Measurements from ENCODE around the gene CHRDL2. TPM values are rescaled to one million over a fixed set of nuclear protein-coding genes. Genes with fewer than 3 reads are reported as not detected.

The CHRDL2 gene
- total and polyA plus RNA-seq, 2 donors (not counting 1 experiment from before 2014, with no cell fraction given), result 0.24 TPM; not detected in 1

DNA sequence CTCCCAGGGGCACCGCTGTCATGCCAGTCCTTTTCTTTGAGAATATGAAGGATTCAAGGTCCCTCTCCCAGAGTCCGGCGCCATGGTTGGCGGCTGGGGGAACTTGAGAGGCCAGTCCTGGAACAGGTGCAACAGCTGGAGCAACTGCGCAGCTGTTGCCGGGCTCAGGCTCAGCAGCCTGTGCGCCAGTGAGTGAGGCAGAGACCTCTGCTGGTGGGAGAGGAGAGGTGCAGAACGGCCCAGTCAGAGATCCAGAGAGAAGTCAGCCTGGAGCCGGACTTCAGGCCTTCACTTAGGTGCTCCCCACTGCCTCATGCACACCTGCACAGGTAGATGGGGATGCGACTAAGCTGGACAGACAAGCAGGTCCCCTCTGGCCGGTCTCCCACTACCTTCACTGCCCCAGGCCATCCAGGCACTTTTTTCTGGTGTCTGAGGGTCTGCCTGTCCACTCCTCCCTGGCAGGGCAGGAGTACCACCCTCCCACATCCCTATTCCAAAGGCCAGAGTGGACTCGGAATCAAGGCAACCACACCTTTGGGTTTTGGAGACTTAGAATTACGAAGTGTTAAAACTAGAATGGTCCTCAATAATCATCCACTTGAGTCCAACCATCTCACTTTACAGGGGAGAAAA, 4.6 kb downstream of the CHRDL2 start:
- H3K36me3 ChIP-seq (replicated peaks in 1 of 2; ENCODE audit: control extremely low read depth in 1 of 2, control insufficient read depth in 1 of 2, extremely low read depth in 1 of 2, insufficient read depth in 2 of 2, low read length in 1 of 2), result no peaks in the 10 kb centered on the region
- POLR2A ChIA-PET, result no interaction called here
- Mint-ChIP-seq H3K4me1 (peaks cover 5% of the 10 kb centered on the region), H3K9me3 (ENCODE audit: insufficient read depth) (no peaks in the 10 kb centered on the region), H3K27ac (no peak overlapping the region), H3K27me3 (peaks cover 37% of the 10 kb centered on the region), H3K4me3 (no peak overlapping the region)
- ATAC-seq (ENCODE audit: low read depth) (peak; percentile 94), DNase-seq (peak; percentile 71)
- no peak overlapping the region for H3K27ac ChIP-seq (ENCODE audit: low read length in 2 of 2)
- no peak overlapping the region for H3K9ac ChIP-seq (ENCODE audit: low read length)
- no peak for TF ChIP-seq EZH2 (IDR thresholded peaks at IDR 0.05; ENCODE audit: borderline replicate concordance, insufficient read depth, low read depth, low read length, poor library complexity, severe bottlenecking)
- TF ChIP-seq, protein P1, sequence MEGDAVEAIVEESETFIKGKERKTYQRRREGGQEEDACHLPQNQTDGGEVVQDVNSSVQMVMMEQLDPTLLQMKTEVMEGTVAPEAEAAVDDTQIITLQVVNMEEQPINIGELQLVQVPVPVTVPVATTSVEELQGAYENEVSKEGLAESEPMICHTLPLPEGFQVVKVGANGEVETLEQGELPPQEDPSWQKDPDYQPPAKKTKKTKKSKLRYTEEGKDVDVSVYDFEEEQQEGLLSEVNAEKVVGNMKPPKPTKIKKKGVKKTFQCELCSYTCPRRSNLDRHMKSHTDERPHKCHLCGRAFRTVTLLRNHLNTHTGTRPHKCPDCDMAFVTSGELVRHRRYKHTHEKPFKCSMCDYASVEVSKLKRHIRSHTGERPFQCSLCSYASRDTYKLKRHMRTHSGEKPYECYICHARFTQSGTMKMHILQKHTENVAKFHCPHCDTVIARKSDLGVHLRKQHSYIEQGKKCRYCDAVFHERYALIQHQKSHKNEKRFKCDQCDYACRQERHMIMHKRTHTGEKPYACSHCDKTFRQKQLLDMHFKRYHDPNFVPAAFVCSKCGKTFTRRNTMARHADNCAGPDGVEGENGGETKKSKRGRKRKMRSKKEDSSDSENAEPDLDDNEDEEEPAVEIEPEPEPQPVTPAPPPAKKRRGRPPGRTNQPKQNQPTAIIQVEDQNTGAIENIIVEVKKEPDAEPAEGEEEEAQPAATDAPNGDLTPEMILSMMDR (IDR thresholded peaks at IDR 0.05), result peak; percentile 88
- H2AFZ ChIP-seq (ENCODE audit: insufficient read depth, low read depth, low read length, poor library complexity, severe bottlenecking), result no peak overlapping the region
- no peaks in the 10 kb centered on the region for H3K79me2 ChIP-seq (ENCODE audit: control insufficient read depth, insufficient read depth, low read length)
- no peaks in the 10 kb centered on the region for H4K20me1 ChIP-seq (ENCODE audit: control insufficient read depth, insufficient read depth, low read length, poor library complexity, severe bottlenecking)
- peaks cover 4% of the 10 kb centered on the region in 2 donors for H3K4me1 ChIP-seq (ENCODE audit: control insufficient read depth in 2 of 2, insufficient read depth in 2 of 2, low read length in 2 of 2)
- H3K9me3 ChIP-seq (ENCODE audit: control extremely low read depth in 1 of 3, control insufficient read depth in 2 of 3, insufficient read depth in 1 of 3, low read length in 2 of 3), result no peaks in the 10 kb centered on the region
- H3K4me3 ChIP-seq (ENCODE audit: control extremely low read depth in 1 of 5, extremely low read depth in 1 of 5, insufficient read depth in 1 of 5, low read depth in 2 of 5, low read length in 4 of 5), result no peak overlapping the region
- intact Hi-C loops (cut with micrococcal nuclease), result loop anchor here (5.0 kb wide), 1 partner anchor 274 kb away; no protein-coding TSS in a partner anchor
- 8% methylated on average over 10 of the region's 13 CpGs for WGBS (ENCODE audit: insufficient coverage)
- no peak overlapping the region for H3K4me2 ChIP-seq (replicated peaks; ENCODE audit: low read depth, low read length, poor library complexity, severe bottlenecking)
- peaks cover 0 to 30% (median 9%) of the 10 kb centered on the region in 4 experiments for H3K27me3 ChIP-seq (replicated peaks in 1 of 4; ENCODE audit: control extremely low read depth in 1 of 4, control insufficient read depth in 3 of 4, insufficient read depth in 4 of 4, low read length in 3 of 4)
- CTCF ChIA-PET, result interaction anchor here (0.7 to 6.0 kb wide), 11 partner anchors 9 to 471 kb away, joined by 3 to 47 read pairs (median 5); no protein-coding TSS in a partner anchor

DNA sequence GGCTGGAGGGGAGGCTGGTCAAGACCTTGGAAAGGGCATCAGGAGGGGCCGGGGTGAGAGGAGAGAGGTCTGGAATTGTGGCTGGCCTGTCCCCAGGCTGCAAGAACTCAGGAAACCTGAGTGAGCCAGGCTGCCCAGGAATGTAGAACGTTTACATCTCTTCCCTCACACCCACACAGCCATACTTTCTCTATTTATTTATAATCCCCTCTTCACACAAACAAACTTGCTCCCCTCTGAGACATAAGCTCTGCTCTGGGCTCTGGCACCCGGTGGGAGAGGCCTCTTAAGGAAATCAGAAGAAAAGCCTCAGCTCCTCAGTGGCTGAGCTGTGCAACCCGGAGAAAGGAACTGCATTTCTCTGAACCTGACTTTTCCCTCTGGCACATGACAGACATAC, 5.5 kb downstream of the CHRDL2 start:
- TF ChIP-seq, protein P1 (IDR thresholded peaks at IDR 0.05), result no peak
- no peak for TF ChIP-seq EZH2 (IDR thresholded peaks at IDR 0.05; ENCODE audit: borderline replicate concordance, insufficient read depth, low read depth, low read length, poor library complexity, severe bottlenecking)
- ChIA-PET POLR2A (no interaction called here), CTCF (interaction anchor here (1.1 to 6.0 kb wide), 11 partner anchors 9 to 470 kb away, joined by 3 to 47 read pairs (median 5); no protein-coding TSS in a partner anchor)
- no peak overlapping the region for H3K4me2 ChIP-seq (replicated peaks; ENCODE audit: low read depth, low read length, poor library complexity, severe bottlenecking)
- H3K27ac Mint-ChIP-seq, result no peak overlapping the region
- no peaks in the 10 kb centered on the region for H3K9me3 Mint-ChIP-seq (ENCODE audit: insufficient read depth)
- H3K9ac ChIP-seq (ENCODE audit: low read length), result no peak overlapping the region
- no peak overlapping the region for H3K4me3 Mint-ChIP-seq
- no peaks in the 10 kb centered on the region for H3K9me3 ChIP-seq (ENCODE audit: control extremely low read depth in 1 of 3, control insufficient read depth in 2 of 3, insufficient read depth in 1 of 3, low read length in 2 of 3)
- ATAC-seq (ENCODE audit: low read depth), result no peak
- intact Hi-C loops (cut with micrococcal nuclease), result loop anchor here (5.0 kb wide), 1 partner anchor 273 kb away; no protein-coding TSS in a partner anchor
- DNase-seq, result no peak
- H2AFZ ChIP-seq (ENCODE audit: insufficient read depth, low read depth, low read length, poor library complexity, severe bottlenecking), result no peak overlapping the region
- H3K4me1 Mint-ChIP-seq, result peaks cover under 1% of the 10 kb centered on the region
- peaks cover 33% of the 10 kb centered on the region for H3K27me3 Mint-ChIP-seq
- no peaks in the 10 kb centered on the region for H3K4me1 ChIP-seq (ENCODE audit: control insufficient read depth in 2 of 2, insufficient read depth in 2 of 2, low read length in 2 of 2)
- 73% methylated on average over 4 of the region's 4 CpGs for WGBS (ENCODE audit: insufficient coverage)
- H3K79me2 ChIP-seq (ENCODE audit: control insufficient read depth, insufficient read depth, low read length), result no peaks in the 10 kb centered on the region
- no peaks in the 10 kb centered on the region for H3K36me3 ChIP-seq (replicated peaks in 1 of 2; ENCODE audit: control extremely low read depth in 1 of 2, control insufficient read depth in 1 of 2, extremely low read depth in 1 of 2, insufficient read depth in 2 of 2, low read length in 1 of 2)
- no peak overlapping the region for H3K4me3 ChIP-seq (ENCODE audit: control extremely low read depth in 1 of 5, extremely low read depth in 1 of 5, insufficient read depth in 1 of 5, low read depth in 2 of 5, low read length in 4 of 5)
- H4K20me1 ChIP-seq (ENCODE audit: control insufficient read depth, insufficient read depth, low read length, poor library complexity, severe bottlenecking), result no peaks in the 10 kb centered on the region
- peaks cover 0 to 23% (median 6%) of the 10 kb centered on the region in 4 experiments for H3K27me3 ChIP-seq (replicated peaks in 1 of 4; ENCODE audit: control extremely low read depth in 1 of 4, control insufficient read depth in 3 of 4, insufficient read depth in 4 of 4, low read length in 3 of 4)
- no peak overlapping the region for H3K27ac ChIP-seq (ENCODE audit: low read length in 2 of 2)
